Stimulated activated CD4-positive, alpha-beta T cell treated with anti-CD3 and anti-CD28 coated beads, Interleukin-1b, Interleukin-23, amount 100 ng/mL, for 4 hours (primary cell): ENCODE results near the gene PCDHB1.
"Not testable (repeated sequence)": the region's sequence is repeated elsewhere in the genome, so short reads cannot be mapped to it uniquely, and the experiment has no call there.

ENCODE experiments used
- DNase-seq, 2 donors: peaks; one replicate each; pipeline ENCODE4 v3.0.0-alpha.2; 2020; ENCODE audit warnings: low read depth in 2 of 2

Gene PCDHB1

GRCh38 chr5:141082228-141082627, 31.1 kb downstream of the PCDHB1 start:
- DNase-seq = no peak

DNA sequence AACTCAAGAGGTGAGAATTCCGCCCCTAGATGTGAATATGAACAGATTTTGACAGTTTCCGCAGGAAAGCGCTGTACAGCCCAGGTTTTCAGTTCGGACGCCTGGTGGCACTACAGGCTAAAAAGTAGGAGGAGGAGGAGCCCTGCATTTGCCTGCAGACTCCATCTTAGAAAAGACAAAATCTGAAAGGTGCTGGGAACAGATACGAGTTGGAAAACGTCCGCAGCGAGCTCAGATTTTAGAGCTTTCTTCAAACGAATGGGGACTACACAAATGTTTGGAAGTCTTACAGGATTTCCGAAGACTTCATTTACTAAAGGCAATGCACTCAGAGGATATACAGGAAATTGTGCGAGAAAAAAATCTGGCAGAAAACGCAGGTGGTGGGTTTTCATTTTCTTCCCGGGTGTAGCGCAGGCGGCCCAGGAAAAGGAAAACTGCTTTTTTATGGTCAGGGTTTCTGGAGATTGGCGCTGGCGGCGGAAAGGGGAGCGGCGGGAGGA, 33.4 kb downstream of the PCDHB1 start:
- no peak for DNase-seq

DNA sequence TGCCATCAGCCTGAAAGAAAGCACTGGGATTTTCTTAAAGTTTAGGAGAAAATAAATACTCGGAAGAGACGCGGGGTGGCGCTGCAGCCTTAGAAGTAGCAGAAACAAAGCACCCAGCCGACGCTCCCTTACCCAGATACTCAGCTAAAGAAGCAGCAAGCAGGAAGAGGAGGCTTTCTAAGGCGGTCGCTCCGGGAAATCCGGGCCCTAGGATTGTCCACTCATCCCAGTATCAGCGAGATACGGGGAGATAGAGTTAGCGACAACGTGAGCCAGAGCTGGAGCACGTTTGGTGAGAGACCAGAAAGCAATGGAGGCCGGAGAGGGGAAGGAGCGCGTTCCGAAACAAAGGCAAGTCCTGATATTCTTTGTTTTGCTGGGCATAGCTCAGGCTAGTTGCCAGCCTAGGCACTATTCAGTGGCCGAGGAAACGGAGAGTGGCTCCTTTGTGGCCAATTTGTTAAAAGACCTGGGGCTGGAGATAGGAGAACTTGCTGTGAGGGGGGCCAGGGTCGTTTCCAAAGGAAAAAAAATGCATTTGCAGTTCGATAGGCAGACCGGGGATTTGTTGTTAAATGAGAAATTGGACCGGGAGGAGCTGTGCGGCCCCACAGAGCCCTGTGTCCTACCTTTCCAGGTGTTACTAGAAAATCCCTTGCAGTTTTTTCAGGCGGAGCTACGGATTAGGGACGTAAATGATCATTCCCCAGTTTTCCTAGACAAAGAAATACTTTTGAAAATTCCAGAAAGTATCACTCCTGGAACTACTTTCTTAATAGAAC, 43.5 kb downstream of the PCDHB1 start, which contains the start of gene PCDHB2:
Gene PCDHB2, plus strand, starts transcription at position 135 of the 782 bp plus-strand sequence. Its CDS starts 176 bp downstream, at position 311.
- DNase-seq = no peak

- DNase-seq = no peak
Measured at GRCh38 chr5:141095263-141095641, 44.1 kb downstream of the PCDHB1 start.

- DNase-seq = not testable (repeated sequence)
Measured at GRCh38 chr5:141096181-141096580, 45.0 kb downstream of the PCDHB1 start.

- DNase-seq = not testable (repeated sequence)
Measured at GRCh38 chr5:141096586-141096985, 45.4 kb downstream of the PCDHB1 start.

- DNase-seq = no peak
Measured at GRCh38 chr5:141100243-141100805, 49.1 kb downstream of the PCDHB1 start, which contains the start of gene PCDHB3. PCDHB3 (plus strand) TSS chr5:141100473; CDS start chr5:141100650, 177 bp downstream.

DNA sequence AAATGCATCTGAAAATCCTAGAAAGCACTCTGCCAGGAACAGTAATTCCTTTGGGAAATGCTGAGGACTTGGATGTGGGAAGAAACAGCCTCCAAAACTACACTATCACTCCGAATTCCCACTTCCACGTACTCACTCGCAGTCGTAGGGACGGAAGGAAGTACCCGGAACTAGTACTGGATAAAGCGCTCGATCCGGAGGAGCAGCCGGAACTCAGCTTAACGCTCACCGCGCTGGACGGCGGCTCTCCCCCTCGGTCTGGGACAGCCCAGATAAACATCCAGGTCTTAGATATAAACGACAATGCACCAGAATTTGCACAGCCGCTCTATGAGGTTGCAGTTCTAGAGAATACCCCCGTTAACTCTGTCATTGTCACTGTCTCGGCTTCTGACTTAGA, 49.9 kb downstream of the PCDHB1 start:
- no peak for DNase-seq

DNA sequence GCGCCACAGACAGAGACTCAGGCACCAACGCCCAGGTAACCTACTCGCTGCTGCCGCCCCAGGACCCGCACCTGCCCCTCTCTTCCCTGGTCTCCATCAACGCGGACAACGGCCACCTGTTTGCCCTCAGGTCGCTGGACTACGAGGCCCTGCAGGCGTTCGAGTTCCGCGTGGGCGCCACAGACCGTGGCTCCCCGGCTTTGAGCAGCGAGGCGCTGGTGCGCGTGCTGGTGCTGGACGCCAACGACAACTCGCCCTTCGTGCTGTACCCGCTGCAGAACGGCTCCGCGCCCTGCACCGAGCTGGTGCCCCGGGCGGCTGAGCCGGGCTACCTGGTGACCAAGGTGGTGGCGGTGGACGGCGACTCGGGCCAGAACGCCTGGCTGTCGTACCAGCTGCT, 50.9 kb downstream of the PCDHB1 start:
- DNase-seq = not testable (repeated sequence)

GRCh38 chr5:141102471-141102870, 51.3 kb downstream of the PCDHB1 start:
- DNase-seq = not testable (repeated sequence)

DNA sequence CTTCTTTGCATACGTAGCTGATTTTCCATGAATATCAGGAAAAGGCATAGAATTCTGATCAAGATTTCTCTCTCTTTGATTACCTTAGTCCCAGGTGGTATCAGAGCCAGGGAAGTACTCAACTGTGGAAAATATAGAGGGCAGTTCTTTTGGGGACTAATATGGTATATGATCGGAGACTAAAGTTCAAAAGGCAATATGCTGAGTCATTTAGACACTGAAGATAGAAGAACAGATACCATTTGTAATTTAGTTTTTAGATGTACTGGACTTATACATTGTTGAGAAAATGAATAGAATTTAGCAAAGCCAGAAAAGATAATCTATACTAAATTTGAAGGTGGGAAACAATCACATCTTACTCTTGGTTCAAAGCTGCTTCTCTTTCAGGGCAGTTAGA, 54.2 kb downstream of the PCDHB1 start:
- no peak for DNase-seq
